ENCODE data around the gene CHDH.

GRCh38 chr3:53813229-53813628, 33.0 kb downstream of the CHDH start:
- peak in 2 of 12 donors; percentile 10 to 16 for TF ChIP-seq CTCF (IDR thresholded peaks at IDR 0.05)
- no peak for TF ChIP-seq POLR2A (IDR thresholded peaks at IDR 0.05)

Data from heart left ventricle (tissue), 13 donors.